Measurements from ENCODE around the gene ACAA2.
A peak's percentile ranks its signal among the peaks of the same experiment; 100 is the strongest.
"Not testable (repeated sequence)": the region's sequence is repeated elsewhere in the genome, so short reads cannot be mapped to it uniquely, and the experiment has no call there.

Gene ACAA2

GRCh38 chr18:49808553-49809191, 4.7 kb downstream of the ACAA2 start:
- DNase-seq, result not testable (repeated sequence)

- DNase-seq, result no peak
Observed at GRCh38 chr18:49804096-49804495, 9.2 kb downstream of the ACAA2 start.

- DNase-seq, result no peak
Observed at GRCh38 chr18:49802623-49803022, 10.7 kb downstream of the ACAA2 start.

GRCh38 chr18:49800491-49800890, 12.8 kb downstream of the ACAA2 start:
- not testable (repeated sequence) for DNase-seq

- not testable (repeated sequence) for DNase-seq
Observed at GRCh38 chr18:49799806-49800205, 13.5 kb downstream of the ACAA2 start.

GRCh38 chr18:49798001-49798400, 15.3 kb downstream of the ACAA2 start:
- no peak for DNase-seq

- DNase-seq, result no peak
Observed at GRCh38 chr18:49795612-49796552, 17.5 kb downstream of the ACAA2 start.

- DNase-seq, result no peak
Observed at GRCh38 chr18:49794743-49795142, 18.6 kb downstream of the ACAA2 start.

- not testable (repeated sequence) for DNase-seq
Observed at GRCh38 chr18:49789560-49790134, 23.7 kb downstream of the ACAA2 start.

GRCh38 chr18:49788327-49788898, 24.9 kb downstream of the ACAA2 start:
- no peak for DNase-seq

- no peak for DNase-seq
Observed at GRCh38 chr18:49786019-49786720, 27.2 kb downstream of the ACAA2 start.

GRCh38 chr18:49784427-49785185, 28.7 kb downstream of the ACAA2 start:
- no peak for DNase-seq

- DNase-seq, result not testable (repeated sequence)
Observed at GRCh38 chr18:49783631-49784030, 29.7 kb downstream of the ACAA2 start.

GRCh38 chr18:49778826-49779465, 34.4 kb downstream of the ACAA2 start:
- DNase-seq, result no peak

GRCh38 chr18:49769047-49769728, 44.1 kb downstream of the ACAA2 start:
- no peak for DNase-seq

- DNase-seq, result peak; percentile 2
Observed at GRCh38 chr18:49768051-49768391, 45.3 kb downstream of the ACAA2 start.

GRCh38 chr18:49767111-49768050, 46.0 kb downstream of the ACAA2 start:
- DNase-seq, result no peak

GRCh38 chr18:49766646-49767045, 46.7 kb downstream of the ACAA2 start:
- DNase-seq, result no peak

GRCh38 chr18:49764032-49764431, 49.3 kb downstream of the ACAA2 start:
- no peak for DNase-seq

GRCh38 chr18:49763590-49763989, 49.7 kb downstream of the ACAA2 start:
- no peak for DNase-seq

Measured in NCI-H510A treated with DMSO at 0.1 percent for 48 hours (cell line).